Neural progenitor cell (in vitro differentiated cells): ENCODE measurements around the gene DXO.

ENCODE experiments used
- CTCF ChIP-seq: fragments of 200-600 bp; sonication (generic); IDR thresholded peaks from 2 replicates; pipeline ENCODE4 v1.5.1; 2017; ENCODE audit warnings: antibody characterized with exemption, mild to moderate bottlenecking
- EZH2 ChIP-seq: fragments of 200-600 bp; sonication (generic); IDR thresholded peaks from 2 replicates; pipeline ENCODE4 v1.6.1; 2017; ENCODE audit warnings: antibody characterized with exemption, mild to moderate bottlenecking, moderate library complexity

GRCh38 chr6:31965700-31966099, 6.2 kb downstream of the DXO start:
- TF ChIP-seq EZH2 (no peak), CTCF (no peak)
